CD14-positive monocyte (primary cell): ENCODE results near the gene ZSCAN22. TPM values are rescaled to one million over a fixed set of nuclear protein-coding genes. Genes with fewer than 3 reads are reported as not detected.

Source experiments
- DNase-seq, 3 donors: peaks; one replicate each; pipeline ENCODE4 v3.0.0-alpha.2; 2011 to 2022
- H2AFZ ChIP-seq: 2 replicates; pipeline ENCODE4 v1.6.0; 2012; ENCODE audit warnings: mild to moderate bottlenecking, low read depth, low read length, inconsistent platforms; ENCODE audit not compliant: insufficient read depth, poor library complexity, severe bottlenecking
- H3K27ac ChIP-seq, 2 donors: 1 replicate in 1 of 2; 2 replicates in 1 of 2; pipeline ENCODE4 v1.5.1; 2012 to 2013; ENCODE audit warnings: low read length in 2 of 2, control low read depth in 1 of 2, inconsistent platforms in 1 of 2, low read depth in 1 of 2, mild to moderate bottlenecking in 1 of 2
- H3K27me3 ChIP-seq, 2 donors: one replicate each; pipeline versions ENCODE4 v1.6.0 to v1.6.1; 2011 to 2013; ENCODE audit warnings: low read length in 2 of 2; ENCODE audit not compliant: control insufficient read depth in 2 of 2, insufficient read depth in 2 of 2
- H3K36me3 ChIP-seq, 2 donors: replicated peaks in 1 of 2; 1 replicate in 1 of 2; 2 replicates in 1 of 2; pipeline versions ENCODE4 v1.5.1 to v1.6.1; 2012 to 2013; ENCODE audit warnings: low read length in 2 of 2, control low read depth in 1 of 2, inconsistent platforms in 1 of 2, mild to moderate bottlenecking in 1 of 2; ENCODE audit not compliant: insufficient read depth in 2 of 2, control insufficient read depth in 1 of 2
- H3K4me1 ChIP-seq, 2 donors: 1 replicate in 1 of 2; 2 replicates in 1 of 2; pipeline versions ENCODE4 v1.5.1 to v1.6.1; 2012 to 2013; ENCODE audit warnings: low read length in 2 of 2, control low read depth in 1 of 2, inconsistent platforms in 1 of 2, mild to moderate bottlenecking in 1 of 2, moderate library complexity in 1 of 2; ENCODE audit not compliant: insufficient read depth in 2 of 2, control insufficient read depth in 1 of 2
- H3K4me2 ChIP-seq: replicated peaks from 2 replicates; pipeline ENCODE3; 2012; ENCODE audit warnings: low read length, moderate library complexity, mild to moderate bottlenecking; ENCODE audit not compliant: poor library complexity, severe bottlenecking; ENCODE audit errors: extremely low read depth
- H3K4me3 ChIP-seq, 3 experiments: fragments of 200-600 bp in 1 of 3; sonication (generic) in 1 of 3; replicated peaks in 1 of 3; 1 replicate in 2 of 3; 2 replicates in 1 of 3; pipeline ENCODE4 v1.5.1; 2011 to 2013; ENCODE audit warnings: low read length in 3 of 3, mild to moderate bottlenecking in 3 of 3, control low read depth in 2 of 3, low read depth in 2 of 3, inconsistent platforms in 1 of 3, moderate library complexity in 1 of 3
- H3K79me2 ChIP-seq: 2 replicates; pipeline ENCODE4 v1.6.0; 2012; ENCODE audit warnings: mild to moderate bottlenecking, control low read depth, inconsistent platforms, low read length, moderate library complexity; ENCODE audit not compliant: insufficient read depth
- H3K9ac ChIP-seq: 2 replicates; pipeline ENCODE4 v1.6.0; 2017; ENCODE audit warnings: low read length, mild to moderate bottlenecking; ENCODE audit not compliant: insufficient read depth, poor library complexity, severe bottlenecking
- H3K9me3 ChIP-seq, 2 donors: replicated peaks in 1 of 2; 1 replicate in 1 of 2; 2 replicates in 1 of 2; pipeline versions ENCODE4 v1.5.1 to v1.6.1; 2012 to 2013; ENCODE audit warnings: low read length in 2 of 2, control low read depth in 1 of 2; ENCODE audit not compliant: control insufficient read depth in 1 of 2, insufficient read depth in 1 of 2
- H4K20me1 ChIP-seq: 2 replicates; pipeline ENCODE4 v1.6.0; 2012; ENCODE audit warnings: mild to moderate bottlenecking, low read length, control low read depth, moderate library complexity; ENCODE audit not compliant: insufficient read depth
- H3K27ac Mint-ChIP-seq, 7 donors: one replicate each; pipeline ENCODE4 v1.8.0; 2020; ENCODE audit warnings: mild to moderate bottlenecking in 7 of 7, mixed read lengths in 7 of 7, moderate library complexity in 6 of 7, inconsistent platforms in 2 of 7
- H3K27me3 Mint-ChIP-seq, 3 donors: one replicate each; pipeline ENCODE4 v1.8.0; 2021 to 2022; ENCODE audit warnings: low read depth in 3 of 3, mild to moderate bottlenecking in 3 of 3, mixed read lengths in 3 of 3, moderate library complexity in 3 of 3, inconsistent platforms in 1 of 3
- H3K36me3 Mint-ChIP-seq, 2 donors: one replicate each; pipeline ENCODE4 v1.8.0; 2020; ENCODE audit warnings: mixed read lengths in 2 of 2, inconsistent platforms in 1 of 2, mild to moderate bottlenecking in 1 of 2
- H3K4me1 Mint-ChIP-seq: one replicate; pipeline ENCODE4 v1.8.0; 2020; ENCODE audit warnings: mild to moderate bottlenecking, mixed read lengths
- H3K4me3 Mint-ChIP-seq, 2 donors: one replicate each; pipeline ENCODE4 v1.8.0; 2020; ENCODE audit warnings: mild to moderate bottlenecking in 2 of 2, mixed read lengths in 2 of 2, moderate library complexity in 1 of 2
- H3K9me3 Mint-ChIP-seq, 7 donors: one replicate each; pipeline ENCODE4 v1.8.0; 2020 to 2022; ENCODE audit warnings: mixed read lengths in 7 of 7, mild to moderate bottlenecking in 6 of 7, moderate library complexity in 6 of 7, inconsistent platforms in 2 of 7
- CTCF ChIP-seq: fragments of 200-600 bp; IDR thresholded peaks from one replicate; pipeline ENCODE4 v1.8.0; 2022; ENCODE audit warnings: antibody characterized with exemption, mild to moderate bottlenecking
- WGBS: methylation state at CpG from one replicate; pipeline ENCODE4 v1.1.5; 2013; ENCODE audit warnings: missing lambda C conversion rate; ENCODE audit not compliant: insufficient coverage; 5-methylcytosine and 5-hydroxymethylcytosine counted together
- intact Hi-C, 2 donors: fragments of 100-400 bp; cut with micrococcal nuclease; formaldehyde crosslinking; loops; one replicate each; pipeline versions ENCODE4 v1.15.0 to v1.15.1; 2023
- polyA plus RNA-seq, 3 donors: library from polyadenylated mRNA; depleted of rRNA in 1 of 3; unstranded in 2 of 3; stranded (reverse) in 1 of 3; fragments of 300-500 nt in 2 of 3; fragments of >200 nt in 1 of 3; fragmentation: Illumina TruSeq in 2 of 3; gene quantifications; 1 replicate in 2 of 3; 2 replicates in 1 of 3; pipeline ENCODE4 v1.2.3, GENCODE V29; 2012 to 2021

Gene ZSCAN22
- polyA plus RNA-seq, 3 donors = 0.58 to 1.2 (median 0.99) TPM

- Mint-ChIP-seq H3K27ac (no peak overlapping the region), H3K4me3 (no peak overlapping the region), H3K36me3 (peaks cover 6 to 16% of the 10 kb centered on the region in 2 donors), H3K4me1 (peaks cover 19% of the 10 kb centered on the region), H3K27me3 (peaks cover 30 to 53% (median 32%) of the 10 kb centered on the region in 3 donors), H3K9me3 (peaks cover 0 to 17% (median 5%) of the 10 kb centered on the region in 7 donors)
- Histone ChIP-seq H4K20me1 (no peaks in the 10 kb centered on the region), H3K4me1 (peaks cover 14 to 22% of the 10 kb centered on the region in 2 donors), H3K4me2 (no peak overlapping the region), H3K27ac (no peak overlapping the region), H2AFZ (no peak overlapping the region), H3K4me3 (no peak overlapping the region), H3K9ac (no peak overlapping the region), H3K27me3 (peaks cover 6 to 33% of the 10 kb centered on the region in 2 donors), H3K36me3 (peaks cover 0 to 5% of the 10 kb centered on the region in 2 donors), H3K79me2 (no peaks in the 10 kb centered on the region), H3K9me3 (peaks cover 0 to 8% of the 10 kb centered on the region in 2 donors)
- no peak for DNase-seq
- intact Hi-C loops = no loop called here
- no peak for TF ChIP-seq CTCF
- WGBS = 89% methylated on average over 6 of the region's 6 CpGs
Measured at GRCh38 chr19:58354478-58355030, 27.8 kb downstream of the ZSCAN22 start.

GRCh38 chr19:58355215-58355796 lies 28.5 kb downstream of the ZSCAN22 start:
- Histone ChIP-seq H3K9me3 (peaks cover 0 to 8% of the 10 kb centered on the region in 2 donors), H2AFZ (no peak overlapping the region), H3K27me3 (peaks cover 6 to 31% of the 10 kb centered on the region in 2 donors), H4K20me1 (no peaks in the 10 kb centered on the region), H3K4me3 (no peak overlapping the region), H3K36me3 (peaks cover 0 to 5% of the 10 kb centered on the region in 2 donors), H3K79me2 (no peaks in the 10 kb centered on the region), H3K27ac (no peak overlapping the region), H3K9ac (no peak overlapping the region), H3K4me1 (peaks cover 11 to 17% of the 10 kb centered on the region in 2 donors), H3K4me2 (no peak overlapping the region)
- Mint-ChIP-seq H3K36me3 (peaks cover 4 to 11% of the 10 kb centered on the region in 2 donors), H3K27ac (peak overlapping the region in 1 of 7 donors; percentile 24), H3K27me3 (peaks cover 28 to 46% (median 32%) of the 10 kb centered on the region in 3 donors), H3K4me1 (peaks cover 16% of the 10 kb centered on the region), H3K9me3 (peaks cover 0 to 17% (median under 1%) of the 10 kb centered on the region in 7 donors), H3K4me3 (peak overlapping the region in 1 of 2 donors; percentile 76)
- intact Hi-C loops = no loop called here
- 96% methylated on average over 6 of the region's 10 CpGs for WGBS
- no peak for DNase-seq
- TF ChIP-seq CTCF = no peak
